ENCODE results near the gene RABGAP1L. TPM values are rescaled to one million over a fixed set of nuclear protein-coding genes. Genes with fewer than 3 reads are reported as not detected.

RABGAP1L gene
- total RNA-seq, 3 donors from 2014 or later, result 46.1 to 74.7 (median 59.2) TPM

DNA sequence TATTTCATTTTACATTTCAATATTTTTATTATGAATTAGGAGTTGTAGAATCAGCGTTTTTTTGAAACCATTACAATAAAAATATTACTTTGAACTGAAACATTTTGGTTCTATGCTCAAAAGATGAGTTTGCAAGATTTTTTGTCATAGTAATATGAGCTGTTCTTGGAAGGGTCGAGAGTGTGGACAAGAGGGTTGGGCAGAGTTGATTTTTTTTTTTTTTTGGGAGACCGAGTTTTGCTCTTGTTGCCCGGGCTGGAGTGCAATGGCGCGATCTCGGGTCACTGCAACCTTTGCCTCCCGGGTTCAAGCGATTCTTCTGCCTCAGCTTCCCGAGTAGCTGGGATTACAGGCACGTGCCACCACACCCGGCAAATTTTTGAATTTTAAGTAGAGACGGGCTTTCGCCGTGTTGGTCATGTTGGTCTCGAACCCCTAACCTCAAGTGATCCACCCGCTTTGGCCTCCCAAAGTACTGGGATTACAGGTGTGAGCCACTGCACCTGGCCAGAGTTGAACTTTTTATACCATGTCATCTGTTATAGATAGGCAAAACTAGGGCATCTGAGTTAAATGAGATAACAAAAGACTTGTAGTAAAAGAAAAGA, 843.7 kb downstream of the RABGAP1L start:
- Histone ChIP-seq H3K9me3 (no peaks in the 10 kb centered on the region), H3K4me1 (ENCODE audit: low read depth) (peaks cover 27% of the 10 kb centered on the region), H3K36me3 (ENCODE audit: low read depth) (no peaks in the 10 kb centered on the region), H3K4me3 (no peak overlapping the region)
- ATAC-seq (no peak), DNase-seq (no peak)
- TF ChIP-seq CTCF (IDR thresholded peaks at IDR 0.05), result no peak
- intact Hi-C loops (cut with DNase I, micrococcal nuclease), result no loop called here

DNA sequence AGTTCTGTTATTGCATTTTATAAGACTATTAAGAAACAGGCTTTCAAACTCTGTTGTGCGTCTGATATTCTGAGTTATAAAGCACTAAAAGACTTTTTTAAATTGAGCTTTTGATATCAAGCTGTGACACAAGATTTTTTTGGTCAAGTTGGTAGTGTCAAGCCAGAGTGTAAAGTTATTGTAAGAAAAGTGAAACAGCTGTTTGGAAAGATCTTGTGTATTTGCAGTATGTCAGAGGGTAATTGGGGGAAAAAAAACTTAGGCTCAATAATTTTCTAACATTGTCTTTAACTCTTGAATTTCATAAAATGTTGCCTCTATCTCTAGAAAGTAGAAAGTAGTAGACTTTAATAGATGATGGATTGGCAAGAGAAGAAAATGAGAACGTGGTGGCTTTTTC, 844.2 kb downstream of the RABGAP1L start:
- Histone ChIP-seq H3K4me1 (ENCODE audit: low read depth) (peaks cover 22% of the 10 kb centered on the region), H3K9me3 (no peaks in the 10 kb centered on the region), H3K4me3 (no peak overlapping the region), H3K36me3 (ENCODE audit: low read depth) (no peaks in the 10 kb centered on the region)
- DNase-seq, result no peak
- no peak for TF ChIP-seq CTCF (IDR thresholded peaks at IDR 0.05)
- no peak for ATAC-seq
- intact Hi-C loops (cut with DNase I, micrococcal nuclease), result no loop called here

DNA sequence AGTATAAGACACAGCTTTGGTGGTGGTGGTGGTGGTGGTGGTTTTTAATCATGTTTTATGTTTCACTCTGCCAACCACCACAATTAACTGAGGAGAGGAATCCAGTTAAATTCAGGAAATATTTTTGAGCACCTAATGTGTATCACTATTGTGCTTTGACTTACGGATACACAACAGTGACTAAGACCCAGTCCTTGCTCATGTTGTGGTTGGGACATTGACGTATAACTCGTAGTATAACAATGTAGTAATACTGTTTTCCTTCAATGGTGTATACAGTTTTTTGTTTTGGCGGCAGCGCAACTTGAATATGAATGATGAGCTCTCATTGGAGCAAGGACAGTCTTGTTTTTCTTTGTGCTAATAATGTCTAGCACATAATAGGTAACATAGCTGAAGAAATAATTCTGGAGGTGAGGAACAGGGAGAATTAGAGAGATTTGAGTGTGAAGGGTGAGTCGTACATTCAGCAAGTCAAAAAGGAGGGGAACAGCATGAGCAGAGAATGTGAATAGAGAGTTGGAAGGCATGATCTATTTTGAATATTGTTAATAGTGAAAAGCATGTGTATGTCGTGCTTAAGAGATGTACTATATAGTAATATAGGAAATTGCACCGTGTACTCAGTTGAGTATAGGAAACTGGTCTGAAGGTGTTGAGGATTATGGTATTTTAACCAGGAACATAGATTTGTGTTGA, 845.9 kb downstream of the RABGAP1L start:
- DNase-seq (no peak), ATAC-seq (no peak)
- H3K9me3 ChIP-seq, result no peaks in the 10 kb centered on the region
- peaks cover 19% of the 10 kb centered on the region for H3K4me1 ChIP-seq (ENCODE audit: low read depth)
- no peak for TF ChIP-seq CTCF (IDR thresholded peaks at IDR 0.05)
- intact Hi-C loops (cut with DNase I, micrococcal nuclease), result no loop called here
- H3K4me3 ChIP-seq, result no peak overlapping the region
- H3K36me3 ChIP-seq (ENCODE audit: low read depth), result no peaks in the 10 kb centered on the region

- Histone ChIP-seq H3K4me3 (no peak overlapping the region), H3K4me1 (ENCODE audit: low read depth) (no peaks in the 10 kb centered on the region), H3K9me3 (no peaks in the 10 kb centered on the region), H3K36me3 (ENCODE audit: low read depth) (peaks cover 9% of the 10 kb centered on the region)
- ATAC-seq, result no peak
- no peak for TF ChIP-seq CTCF (IDR thresholded peaks at IDR 0.05)
- intact Hi-C loops (cut with DNase I, micrococcal nuclease), result no loop called here
- DNase-seq, result no peak
Measured at GRCh38 chr1:175009532-175009931, 850.2 kb downstream of the RABGAP1L start.

- no peak for DNase-seq
- no peaks in the 10 kb centered on the region for H3K9me3 ChIP-seq
- intact Hi-C loops (cut with DNase I, micrococcal nuclease), result no loop called here
- no peaks in the 10 kb centered on the region for H3K4me1 ChIP-seq (ENCODE audit: low read depth)
- H3K36me3 ChIP-seq (ENCODE audit: low read depth), result peaks cover 9% of the 10 kb centered on the region
- TF ChIP-seq CTCF (IDR thresholded peaks at IDR 0.05), result no peak
- ATAC-seq, result no peak
- no peak overlapping the region for H3K4me3 ChIP-seq
Measured at GRCh38 chr1:175013445-175013844, 854.1 kb downstream of the RABGAP1L start.

Data from mucosa of descending colon (tissue), 3 donors.